Dendritic cell treated with granulocyte-macrophage colony-stimulating factor and Interleukin-4, amounts not matched to agents 40 ng/mL and 50 ng/mL, for 4 days (primary cell): Measurements from ENCODE around the gene KRABD2.
"Not testable (repeated sequence)": the region's sequence is repeated elsewhere in the genome, so short reads cannot be mapped to it uniquely, and the experiment has no call there.

Experiments
- H3K27ac Mint-ChIP-seq: one replicate; pipeline ENCODE4 v1.8.0; 2022; ENCODE audit warnings: mild to moderate bottlenecking, mixed read lengths
- H3K27me3 Mint-ChIP-seq: one replicate; pipeline ENCODE4 v1.8.0; 2022; ENCODE audit warnings: mild to moderate bottlenecking, mixed read lengths
- H3K36me3 Mint-ChIP-seq: one replicate; pipeline ENCODE4 v1.8.0; 2022; ENCODE audit warnings: low read depth, mixed read lengths
- H3K4me1 Mint-ChIP-seq: one replicate; pipeline ENCODE4 v1.8.0; 2022; ENCODE audit warnings: low read depth, mixed read lengths
- H3K4me3 Mint-ChIP-seq: one replicate; pipeline ENCODE4 v1.8.0; 2022; ENCODE audit warnings: mild to moderate bottlenecking, moderate library complexity, mixed read lengths
- H3K9me3 Mint-ChIP-seq: one replicate; pipeline ENCODE4 v1.8.0; 2022; ENCODE audit warnings: mixed read lengths
- intact Hi-C: fragments of 100-400 bp; cut with micrococcal nuclease; formaldehyde crosslinking; loops from one replicate; pipeline ENCODE4 v1.15.0; 2022

KRABD2 gene

GRCh38 chr17:8362651-8363332, 13.7 kb downstream of the KRABD2 start:
- Mint-ChIP-seq H3K36me3 (peaks cover 21% of the 10 kb centered on the region), H3K9me3 (no peaks in the 10 kb centered on the region), H3K27me3 (no peaks in the 10 kb centered on the region), H3K4me1 (peaks cover 11% of the 10 kb centered on the region), H3K27ac (no peak overlapping the region), H3K4me3 (no peak overlapping the region)
- intact Hi-C loops, result no loop called here

- Mint-ChIP-seq H3K27ac (no peak overlapping the region), H3K27me3 (no peaks in the 10 kb centered on the region), H3K9me3 (no peaks in the 10 kb centered on the region), H3K4me3 (no peak overlapping the region), H3K4me1 (peaks cover 11% of the 10 kb centered on the region), H3K36me3 (peaks cover 14% of the 10 kb centered on the region)
- intact Hi-C loops, result no loop called here
These were observed 15.8 kb downstream of the KRABD2 start for GRCh38 chr17:8360751-8361150.

GRCh38 chr17:8360260-8360659, 16.2 kb downstream of the KRABD2 start:
- Mint-ChIP-seq H3K4me1 (peaks cover 6% of the 10 kb centered on the region), H3K9me3 (no peaks in the 10 kb centered on the region), H3K36me3 (peaks cover 12% of the 10 kb centered on the region), H3K27me3 (no peaks in the 10 kb centered on the region), H3K4me3 (no peak overlapping the region), H3K27ac (no peak overlapping the region)
- intact Hi-C loops, result no loop called here

- H3K9me3 Mint-ChIP-seq, result no peaks in the 10 kb centered on the region
- H3K27ac Mint-ChIP-seq, result no peak overlapping the region
- intact Hi-C loops, result no loop called here
- H3K27me3 Mint-ChIP-seq, result no peaks in the 10 kb centered on the region
- H3K36me3 Mint-ChIP-seq, result peaks cover 7% of the 10 kb centered on the region
- H3K4me1 Mint-ChIP-seq, result peaks cover 5% of the 10 kb centered on the region
- no peak overlapping the region for H3K4me3 Mint-ChIP-seq
These were observed 16.7 kb downstream of the KRABD2 start for GRCh38 chr17:8359769-8360168.

GRCh38 chr17:8357910-8358309, 18.6 kb downstream of the KRABD2 start:
- Mint-ChIP-seq H3K4me1 (peaks cover 12% of the 10 kb centered on the region), H3K27ac (no peak overlapping the region), H3K36me3 (no peaks in the 10 kb centered on the region), H3K27me3 (no peaks in the 10 kb centered on the region), H3K9me3 (no peaks in the 10 kb centered on the region), H3K4me3 (no peak overlapping the region)
- intact Hi-C loops, result no loop called here

- Mint-ChIP-seq H3K4me1 (peaks cover 7% of the 10 kb centered on the region), H3K36me3 (no peaks in the 10 kb centered on the region), H3K4me3 (no peak overlapping the region), H3K9me3 (no peaks in the 10 kb centered on the region), H3K27me3 (no peaks in the 10 kb centered on the region), H3K27ac (no peak overlapping the region)
- intact Hi-C loops, result no loop called here
These were observed 22.3 kb downstream of the KRABD2 start for GRCh38 chr17:8354236-8354635.

- Mint-ChIP-seq H3K27ac (no peak overlapping the region), H3K36me3 (no peaks in the 10 kb centered on the region), H3K9me3 (no peaks in the 10 kb centered on the region), H3K4me3 (no peak overlapping the region), H3K4me1 (peaks cover 7% of the 10 kb centered on the region), H3K27me3 (no peaks in the 10 kb centered on the region)
- intact Hi-C loops, result no loop called here
These were observed 22.8 kb downstream of the KRABD2 start for GRCh38 chr17:8353736-8354135.

- peaks cover 26% of the 10 kb centered on the region for H3K27me3 Mint-ChIP-seq
- H3K36me3 Mint-ChIP-seq, result no peaks in the 10 kb centered on the region
- H3K9me3 Mint-ChIP-seq, result no peaks in the 10 kb centered on the region
- H3K4me1 Mint-ChIP-seq, result peaks cover 12% of the 10 kb centered on the region
- intact Hi-C loops, result no loop called here
- H3K4me3 Mint-ChIP-seq, result no peak overlapping the region
- no peak overlapping the region for H3K27ac Mint-ChIP-seq
These were observed 26.2 kb downstream of the KRABD2 start for GRCh38 chr17:8350339-8350738.

GRCh38 chr17:8347001-8347400, 29.5 kb downstream of the KRABD2 start:
- H3K9me3 Mint-ChIP-seq, H3K4me3 Mint-ChIP-seq, H3K27ac Mint-ChIP-seq, H3K36me3 Mint-ChIP-seq, H3K4me1 Mint-ChIP-seq, intact Hi-C loops: not testable (repeated sequence)
- peaks cover 29% of the 10 kb centered on the region for H3K27me3 Mint-ChIP-seq

- Mint-ChIP-seq H3K27me3 (peaks cover 29% of the 10 kb centered on the region), H3K27ac (no peak overlapping the region), H3K36me3 (no peaks in the 10 kb centered on the region), H3K9me3 (no peaks in the 10 kb centered on the region), H3K4me1 (peaks cover 5% of the 10 kb centered on the region), H3K4me3 (no peak overlapping the region)
- intact Hi-C loops, result no loop called here
These were observed 30.4 kb downstream of the KRABD2 start for GRCh38 chr17:8345951-8346665.

GRCh38 chr17:8345052-8345690, 31.3 kb downstream of the KRABD2 start:
- Mint-ChIP-seq H3K9me3 (no peaks in the 10 kb centered on the region), H3K27ac (no peak overlapping the region), H3K36me3 (no peaks in the 10 kb centered on the region), H3K4me3 (no peak overlapping the region), H3K27me3 (peaks cover 29% of the 10 kb centered on the region), H3K4me1 (peaks cover 5% of the 10 kb centered on the region)
- intact Hi-C loops, result no loop called here

- intact Hi-C loops, result no loop called here
- Mint-ChIP-seq H3K4me1 (peaks cover 11% of the 10 kb centered on the region), H3K27me3 (peaks cover 20% of the 10 kb centered on the region), H3K27ac (no peak overlapping the region), H3K4me3 (no peak overlapping the region), H3K36me3 (no peaks in the 10 kb centered on the region), H3K9me3 (no peaks in the 10 kb centered on the region)
These were observed 35.0 kb downstream of the KRABD2 start for GRCh38 chr17:8341456-8341855.

GRCh38 chr17:8339540-8339939, 37.0 kb downstream of the KRABD2 start, which contains the start of gene ODF4:
ODF4 (plus strand) TSS chr17:8339840; CDS start chr17:8340052, 212 bp downstream.
- Mint-ChIP-seq H3K27ac (no peak within 1 kb of the TSS), H3K9me3 (no peaks in the 10 kb centered on the region), H3K4me1 (peaks cover 11% of the 10 kb centered on the region), H3K4me3 (no peak within 1 kb of the TSS), H3K27me3 (peaks cover 7% of the 10 kb centered on the region), H3K36me3 (no peaks in the 10 kb centered on the region)
- intact Hi-C loops, result no loop called here

- H3K27ac Mint-ChIP-seq, result no peak overlapping the region
These were observed 37.8 kb downstream of the KRABD2 start for GRCh38 chr17:8338753-8339140.

More at GRCh38 chr17:8338753-8339140, 37.8 kb downstream of the KRABD2 start:
- peaks cover 11% of the 10 kb centered on the region for H3K4me1 Mint-ChIP-seq
- H3K9me3 Mint-ChIP-seq, result no peaks in the 10 kb centered on the region
- no peak overlapping the region for H3K4me3 Mint-ChIP-seq
- no peaks in the 10 kb centered on the region for H3K36me3 Mint-ChIP-seq
- intact Hi-C loops, result no loop called here
- H3K27me3 Mint-ChIP-seq, result peaks cover 7% of the 10 kb centered on the region
